HUES64 (cell line): Measurements from ENCODE around the gene PDPK1.
"Not testable (repeated sequence)": the region's sequence is repeated elsewhere in the genome, so short reads cannot be mapped to it uniquely, and the experiment has no call there.

Experiments
- H3K27ac ChIP-seq: 2 replicates; pipeline ENCODE4 v1.7.0; 2013; ENCODE audit warnings: low read depth, low read length, inconsistent platforms
- H3K27me3 ChIP-seq: 2 replicates; pipeline ENCODE4 v1.6.1; 2013; ENCODE audit warnings: mild to moderate bottlenecking, low read length; ENCODE audit not compliant: insufficient read depth
- H3K36me3 ChIP-seq: 2 replicates; pipeline ENCODE4 v1.6.1; 2013; ENCODE audit warnings: mild to moderate bottlenecking, low read length; ENCODE audit not compliant: insufficient read depth
- H3K4me1 ChIP-seq: 2 replicates; pipeline ENCODE4 v1.6.1; 2013; ENCODE audit warnings: mild to moderate bottlenecking, low read length, moderate library complexity; ENCODE audit not compliant: insufficient read depth
- H3K4me3 ChIP-seq: 2 replicates; pipeline ENCODE4 v1.5.1; 2013; ENCODE audit warnings: mild to moderate bottlenecking, low read length, moderate library complexity
- H3K9ac ChIP-seq: 2 replicates; pipeline ENCODE4 v1.6.1; 2013; ENCODE audit warnings: mild to moderate bottlenecking, low read depth, low read length
- H3K9me3 ChIP-seq: 2 replicates; pipeline ENCODE4 v1.6.1; 2013; ENCODE audit warnings: low read depth, low read length; ENCODE audit not compliant: insufficient read depth
- WGBS: fragments of 150-250, 120-280 bp; methylation state at CpG from one replicate; pipeline ENCODE4 v1.1.7; 2013; ENCODE audit warnings: missing lambda C conversion rate; 5-methylcytosine and 5-hydroxymethylcytosine counted together

Gene PDPK1

GRCh38 chr16:2639071-2639721, 101.4 kb downstream of the PDPK1 start:
- not testable (repeated sequence) for H3K27ac ChIP-seq, H3K27me3 ChIP-seq, H3K9me3 ChIP-seq, H3K4me1 ChIP-seq, H3K4me3 ChIP-seq, H3K36me3 ChIP-seq, H3K9ac ChIP-seq
- WGBS, result 20% methylated on average over 1 of the region's 12 CpGs

- H3K9me3 ChIP-seq, H3K36me3 ChIP-seq, H3K27ac ChIP-seq, H3K4me1 ChIP-seq, H3K9ac ChIP-seq, H3K4me3 ChIP-seq, H3K27me3 ChIP-seq: not testable (repeated sequence)
- WGBS, result no CpG with 5 or more reads among the region's 9 CpGs
These were observed 101.9 kb downstream of the PDPK1 start for GRCh38 chr16:2639722-2640072.

GRCh38 chr16:2642561-2642960, 104.7 kb downstream of the PDPK1 start:
- not testable (repeated sequence) for H3K4me1 ChIP-seq, H3K27ac ChIP-seq, H3K36me3 ChIP-seq, H3K9ac ChIP-seq, H3K27me3 ChIP-seq, H3K9me3 ChIP-seq, H3K4me3 ChIP-seq
- WGBS, result no CpG with 5 or more reads among the region's 17 CpGs

GRCh38 chr16:2644754-2645453, 107.1 kb downstream of the PDPK1 start:
- WGBS, result no CpG with 5 or more reads among the region's 12 CpGs
- H3K9me3 ChIP-seq, result not testable (repeated sequence)

GRCh38 chr16:2651268-2651871, 113.5 kb downstream of the PDPK1 start:
- H3K4me3 ChIP-seq, H3K9ac ChIP-seq, H3K27me3 ChIP-seq, H3K9me3 ChIP-seq, H3K27ac ChIP-seq, H3K36me3 ChIP-seq, H3K4me1 ChIP-seq: not testable (repeated sequence)
- WGBS, result no CpG with 5 or more reads among the region's 14 CpGs

More at GRCh38 chr16:2644754-2645453, 107.1 kb downstream of the PDPK1 start:
- not testable (repeated sequence) for H3K36me3 ChIP-seq, H3K27me3 ChIP-seq, H3K27ac ChIP-seq, H3K4me1 ChIP-seq, H3K4me3 ChIP-seq, H3K9ac ChIP-seq
